Measurements from ENCODE around the gene HOXA3. TPM values are rescaled to one million over a fixed set of nuclear protein-coding genes. Genes with fewer than 3 reads are reported as not detected.

HOXA3 gene
- total RNA-seq, 1 experiment from 2014 or later, result not detected

DNA sequence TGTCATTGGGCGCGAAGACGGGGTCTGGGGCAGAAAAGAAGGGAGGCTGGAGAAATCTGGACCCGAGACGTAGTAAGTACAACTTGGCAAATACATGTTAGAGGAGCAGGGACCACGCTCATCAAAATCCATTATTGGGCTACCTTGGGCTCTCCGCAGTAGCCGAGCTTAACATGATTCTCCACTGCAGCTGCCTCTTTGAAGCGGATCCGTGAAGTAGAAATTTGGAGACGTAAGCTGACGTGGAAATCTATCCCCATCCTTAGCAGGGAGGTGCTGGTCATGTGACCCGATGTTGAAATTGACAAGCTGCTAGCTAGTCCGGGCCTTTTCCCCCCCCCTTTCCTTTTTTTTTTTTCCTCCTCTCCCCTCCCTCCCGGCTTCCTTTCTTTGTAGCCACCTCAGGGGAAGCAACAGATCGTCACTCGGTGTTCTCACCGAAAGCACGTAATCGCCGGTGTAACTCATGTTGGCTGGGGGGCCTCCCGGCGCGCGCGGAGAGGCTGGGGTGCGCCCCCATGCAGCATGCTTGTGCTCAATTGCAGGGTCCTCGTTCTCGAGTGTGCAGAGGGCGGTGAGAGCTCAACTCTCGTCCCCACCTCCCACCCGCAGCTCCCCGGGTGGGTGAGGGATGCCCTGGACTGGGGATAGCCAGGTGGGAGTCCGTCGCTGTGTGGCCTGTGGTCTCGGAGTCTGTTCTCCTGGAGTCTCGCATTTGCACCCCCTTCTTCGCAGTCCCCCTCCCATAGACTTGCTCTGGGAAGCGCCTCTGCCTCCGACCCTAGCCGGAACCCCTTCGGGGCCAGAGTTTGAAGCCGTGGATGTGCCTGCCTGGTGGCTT lies 32.9 kb upstream of the HOXA3 start, which contains the start of gene HOXA11:
Gene HOXA11, minus strand, starts transcription at position 220 of the 841 bp plus-strand sequence. Its CDS starts 88 bp downstream, at position 132.
- Histone ChIP-seq H3K23me2 (ENCODE audit: insufficient read length, low read depth, low read length, poor library complexity, severe bottlenecking) (no peaks in the 10 kb centered on the region), H3K14ac (ENCODE audit: insufficient read depth, low read length) (no peak within 1 kb of the TSS; the same call in 1 of the 2 replicates), H3K56ac (ENCODE audit: insufficient read length, low read depth, low read length) (no peak within 1 kb of the TSS), H4K5ac (ENCODE audit: insufficient read length, low read depth, low read length) (no peak within 1 kb of the TSS), H4K8ac (replicated peaks; ENCODE audit: insufficient read length, low read depth, low read length) (no peak within 1 kb of the TSS), H4K20me1 (ENCODE audit: control insufficient read depth, insufficient read depth, insufficient read length) (no peaks in the 10 kb centered on the region), H3K4ac (ENCODE audit: low read depth, low read length) (no peak within 1 kb of the TSS), H3K18ac (ENCODE audit: insufficient read length, low read depth, low read length) (no peak within 1 kb of the TSS), H3K27ac (ENCODE audit: insufficient read length, low read depth, low read length) (no peak within 1 kb of the TSS), H2BK12ac (ENCODE audit: insufficient read length, low read depth, low read length) (no peak within 1 kb of the TSS), H3T11ph (ENCODE audit: low read length) (no peak within 1 kb of the TSS), H3K4me1 (ENCODE audit: insufficient read depth, low read length) (no peaks in the 10 kb centered on the region), H2BK15ac (ENCODE audit: low read depth, low read length) (no peak within 1 kb of the TSS), H3K27me3 (ENCODE audit: insufficient read depth, low read length) (peaks cover 97% of the 10 kb centered on the region), H2AFZ (ENCODE audit: low read length) (no peak within 1 kb of the TSS), H3K9me3 (ENCODE audit: control insufficient read depth, low read depth, low read length) (no peaks in the 10 kb centered on the region), H3K4me2 (ENCODE audit: insufficient read depth, insufficient read length, low read length) (no peak within 1 kb of the TSS), H3K79me2 (ENCODE audit: insufficient read depth, low read length) (no peaks in the 10 kb centered on the region), H3K23ac (ENCODE audit: insufficient read length, low read depth, low read length) (no peak within 1 kb of the TSS), H3K79me1 (ENCODE audit: insufficient read depth, low read depth, low read length, poor library complexity, severe bottlenecking) (no peaks in the 10 kb centered on the region), H2BK20ac (ENCODE audit: low read depth, low read length, poor library complexity, severe bottlenecking) (no peak within 1 kb of the TSS), H2BK5ac (ENCODE audit: insufficient read length, low read length) (no peak within 1 kb of the TSS), H4K91ac (ENCODE audit: insufficient read length, low read depth, low read length) (no peak within 1 kb of the TSS), H3K9ac (ENCODE audit: extremely low read depth, insufficient read length, low read length) (no peak within 1 kb of the TSS), H2AK5ac (ENCODE audit: insufficient read length, low read length) (no peak within 1 kb of the TSS), H2BK120ac (ENCODE audit: low read depth, low read length, poor library complexity, severe bottlenecking) (no peak within 1 kb of the TSS)
- WGBS (ENCODE audit: extremely low coverage, insufficient read length, low lambda C conversion rate), result no CpG with 5 or more reads among the region's 43 CpGs
- Mint-ChIP-seq H3K4me1 (peaks cover 17 to 46% of the 10 kb centered on the region in 2 experiments), H3K27ac (no peak within 1 kb of the TSS; a peak in 1 of 7 replicates), H3K4me3 (peak within 1 kb of the TSS in 1 of 2 experiments; percentile 65; a peak in 4 of 5 replicates), H3K27me3 (ENCODE audit: low read depth) (peaks cover 100% of the 10 kb centered on the region), H3K9me3 (peaks cover 0 to 18% of the 10 kb centered on the region in 2 experiments; a peak in 3 of 5 replicates), H3K36me3 (ENCODE audit: insufficient read depth in 1 of 3, low read depth in 3 of 3) (peaks cover 0 to 2% (median 0%) of the 10 kb centered on the region in 3 experiments; a peak in 3 of 7 replicates)
- TF ChIP-seq CTCF (conservative IDR thresholded peaks at IDR 0.05), result no peak
- DNase-seq, result peak; percentile 35

All from H9 (cell line).